Adrenal gland (tissue), 5 donors: ENCODE results near the gene EBLN2.

Source experiments
- CTCF ChIP-seq, 6 experiments: fragments of 450-650 bp in 4 of 6; fragments of 200-600 bp in 2 of 6; sonication (generic) in 1 of 6; IDR thresholded peaks; 1 replicate in 5 of 6; 2 replicates in 1 of 6; pipeline versions ENCODE4 v1.5.1 to v1.8.0; 2016 to 2021; ENCODE audit warnings: antibody characterized with exemption in 6 of 6, mild to moderate bottlenecking in 2 of 6, moderate library complexity in 1 of 6
- POLR2A ChIP-seq, 2 donors: fragments of 450-650 bp; IDR thresholded peaks; one replicate each; pipeline ENCODE4 v1.6.1; 2017; ENCODE audit warnings: antibody characterized with exemption in 2 of 2, mild to moderate bottlenecking in 2 of 2, moderate library complexity in 1 of 2
- donor health status: DM: no; HTN: no; CAD: no.

- TF ChIP-seq CTCF (IDR thresholded peaks at IDR 0.05) (no peak), POLR2A (IDR thresholded peaks at IDR 0.05) (no peak)
Measured at GRCh38 chr3:73036694-73037591, 24.5 kb upstream of the EBLN2 start.
